Trophoblast cell (in vitro differentiated cells and primary cell): ENCODE measurements around the gene CEP89.
A peak's percentile ranks its signal among the peaks of the same experiment; 100 is the strongest.

Experiments
- DNase-seq, 2 donors: peaks; one replicate each; pipeline ENCODE4 v3.0.0-alpha.2; 2016
- H2AFZ ChIP-seq: 2 replicates; pipeline ENCODE4 v1.6.1; 2013; ENCODE audit warnings: low read length, moderate library complexity, mild to moderate bottlenecking; ENCODE audit not compliant: insufficient read depth, poor library complexity
- H2AK5ac ChIP-seq: 2 replicates; pipeline ENCODE4 v1.6.1; 2013; ENCODE audit warnings: mild to moderate bottlenecking, low read length
- H2BK120ac ChIP-seq: 2 replicates; pipeline ENCODE4 v1.6.1; 2013; ENCODE audit warnings: low read length, mild to moderate bottlenecking, moderate library complexity; ENCODE audit not compliant: insufficient read depth, poor library complexity
- H2BK12ac ChIP-seq: 2 replicates; pipeline ENCODE4 v1.6.1; 2013; ENCODE audit warnings: mild to moderate bottlenecking, low read length, moderate library complexity
- H2BK5ac ChIP-seq: 2 replicates; pipeline ENCODE4 v1.6.1; 2013; ENCODE audit warnings: low read length, low read depth, moderate library complexity, mild to moderate bottlenecking; ENCODE audit not compliant: poor library complexity
- H3K14ac ChIP-seq: 2 replicates; pipeline ENCODE4 v1.6.1; 2013; ENCODE audit warnings: mild to moderate bottlenecking, low read length
- H3K18ac ChIP-seq: 2 replicates; pipeline ENCODE4 v1.6.1; 2013; ENCODE audit warnings: mild to moderate bottlenecking, low read length
- H3K23ac ChIP-seq: 2 replicates; pipeline ENCODE4 v1.6.1; 2013; ENCODE audit warnings: low read length
- H3K27ac ChIP-seq: 2 replicates; pipeline ENCODE4 v1.5.1; 2013; ENCODE audit warnings: low read depth, mild to moderate bottlenecking, inconsistent platforms, low read length, moderate library complexity
- H3K27me3 ChIP-seq: 2 replicates; pipeline ENCODE4 v1.6.1; 2013; ENCODE audit warnings: inconsistent platforms, mild to moderate bottlenecking, low read length, moderate library complexity; ENCODE audit not compliant: insufficient read depth
- H3K36me3 ChIP-seq, 2 experiments: 1 replicate in 1 of 2; 2 replicates in 1 of 2; pipeline ENCODE4 v1.6.1; 2013; ENCODE audit warnings: low read length in 2 of 2, mild to moderate bottlenecking in 2 of 2, moderate library complexity in 1 of 2; ENCODE audit not compliant: insufficient read depth in 2 of 2, control insufficient read depth in 1 of 2
- H3K4ac ChIP-seq: 2 replicates; pipeline ENCODE4 v1.6.1; 2013; ENCODE audit warnings: low read depth, mild to moderate bottlenecking, low read length, moderate library complexity
- H3K4me1 ChIP-seq, 2 experiments: 1 replicate in 1 of 2; 2 replicates in 1 of 2; pipeline ENCODE4 v1.6.1; 2013; ENCODE audit warnings: low read length in 2 of 2, mild to moderate bottlenecking in 2 of 2, moderate library complexity in 1 of 2; ENCODE audit not compliant: insufficient read depth in 2 of 2, control insufficient read depth in 1 of 2
- H3K4me2 ChIP-seq: 2 replicates; pipeline ENCODE4 v1.6.1; 2013; ENCODE audit warnings: inconsistent platforms, mild to moderate bottlenecking, low read length, moderate library complexity
- H3K4me3 ChIP-seq: 2 replicates; pipeline ENCODE4 v1.5.1; 2013; ENCODE audit warnings: mild to moderate bottlenecking, low read depth, low read length, inconsistent platforms
- H3K79me1 ChIP-seq: one replicate; pipeline ENCODE4 v1.6.1; 2013; ENCODE audit warnings: low read length
- H3K79me2 ChIP-seq: 2 replicates; pipeline ENCODE4 v1.6.1; 2013; ENCODE audit warnings: low read length, mild to moderate bottlenecking; ENCODE audit not compliant: control insufficient read depth, insufficient read depth, poor library complexity
- H3K9ac ChIP-seq: 2 replicates; pipeline ENCODE4 v1.6.1; 2013; ENCODE audit warnings: mild to moderate bottlenecking, low read length
- H3K9me3 ChIP-seq: 2 replicates; pipeline ENCODE4 v1.6.1; 2013; ENCODE audit warnings: low read depth, mild to moderate bottlenecking, control low read depth, inconsistent platforms, low read length; ENCODE audit not compliant: insufficient read depth
- H4K12ac ChIP-seq: 2 replicates; pipeline ENCODE4 v1.6.1; 2013; ENCODE audit warnings: low read depth, mild to moderate bottlenecking, low read length, moderate library complexity
- H4K8ac ChIP-seq: 2 replicates; pipeline ENCODE4 v1.6.1; 2013; ENCODE audit warnings: low read depth, mild to moderate bottlenecking, low read length, moderate library complexity
- H4K91ac ChIP-seq: one replicate; pipeline ENCODE4 v1.6.1; 2013; ENCODE audit warnings: low read depth, mild to moderate bottlenecking, low read length, moderate library complexity
- WGBS: extraction: QIAGEN DNeasy Blood & Tissue Kit; methylation state at CpG from one replicate; pipeline ENCODE4 v1.1.7; 2013; ENCODE audit warnings: missing lambda C conversion rate; ENCODE audit not compliant: insufficient read length, insufficient coverage; ENCODE audit errors: extremely low coverage; 5-methylcytosine and 5-hydroxymethylcytosine counted together

The CEP89 gene

DNA sequence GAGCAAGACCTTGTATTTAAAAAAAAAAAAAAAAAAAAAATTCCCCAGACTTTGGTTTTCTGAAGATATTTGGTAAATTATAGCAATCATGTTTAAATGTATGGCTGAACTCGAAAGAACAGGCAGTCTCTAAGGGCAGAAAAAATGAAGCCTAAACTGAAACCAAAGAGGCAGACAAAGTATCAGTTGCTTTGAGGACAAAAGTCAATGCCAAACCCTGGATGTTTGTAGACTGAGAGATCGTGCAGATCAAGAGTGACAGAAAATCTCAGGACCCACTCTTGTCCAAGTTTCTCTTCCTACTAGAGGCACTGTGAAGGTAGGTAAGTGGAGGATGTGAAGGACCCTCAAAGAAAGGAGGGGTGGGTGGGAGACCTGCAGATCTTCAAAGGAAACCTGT lies 91.1 kb downstream of the CEP89 start:
- no CpG with 5 or more reads among the region's 2 CpGs for WGBS
- Histone ChIP-seq H3K4me2 (no peak overlapping the region), H3K36me3 (peaks cover 5 to 7% of the 10 kb centered on the region in 2 experiments)

DNA sequence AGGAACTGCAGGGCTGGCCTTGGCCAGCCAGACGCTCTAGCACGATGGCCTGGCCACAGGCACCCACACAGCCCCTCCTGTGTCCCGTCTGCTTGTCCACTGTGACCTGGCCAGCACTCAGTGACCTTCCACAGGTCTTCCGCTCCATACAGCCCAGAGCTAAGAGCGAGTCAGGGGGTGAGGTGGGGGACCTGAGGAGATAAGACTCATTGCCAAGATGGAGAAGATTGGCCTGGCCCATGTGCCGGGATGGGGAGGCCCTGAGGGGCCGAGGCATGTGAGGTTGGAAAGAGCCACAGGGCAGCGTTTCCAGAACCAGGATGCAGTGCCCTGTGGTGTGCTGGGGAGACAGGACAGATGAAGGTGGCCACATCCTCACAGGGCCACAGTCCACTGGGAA lies 92.0 kb downstream of the CEP89 start:
- no peak overlapping the region for H2BK12ac ChIP-seq
- H4K12ac ChIP-seq = no peak overlapping the region
- H2AFZ ChIP-seq = no peak overlapping the region
- peaks cover 3% of the 10 kb centered on the region for H3K9me3 ChIP-seq
- no peaks in the 10 kb centered on the region for H3K27me3 ChIP-seq
- H2AK5ac ChIP-seq = no peak overlapping the region
- no peak overlapping the region for H3K4me2 ChIP-seq
- WGBS = no CpG with 5 or more reads among the region's 8 CpGs
- H3K4ac ChIP-seq = no peak overlapping the region
- H3K14ac ChIP-seq = no peak overlapping the region
- H3K79me1 ChIP-seq = peaks cover 1% of the 10 kb centered on the region
- no peak for DNase-seq
- peaks cover 5 to 7% of the 10 kb centered on the region in 2 experiments for H3K36me3 ChIP-seq
- peaks cover 2% of the 10 kb centered on the region for H3K79me2 ChIP-seq
- no peak overlapping the region for H2BK120ac ChIP-seq
- H3K18ac ChIP-seq = no peak overlapping the region
- no peak overlapping the region for H3K4me3 ChIP-seq
- no peak overlapping the region for H3K27ac ChIP-seq
- no peak overlapping the region for H2BK5ac ChIP-seq
- no peak overlapping the region for H3K9ac ChIP-seq
- H4K8ac ChIP-seq = no peak overlapping the region
- H4K91ac ChIP-seq = no peak overlapping the region
- peaks cover 3 to 6% of the 10 kb centered on the region in 2 experiments for H3K4me1 ChIP-seq
- H3K23ac ChIP-seq = no peak overlapping the region

More for the DNA sequence above, 91.1 kb downstream of the CEP89 start:
- H3K9me3 ChIP-seq = peaks cover 3% of the 10 kb centered on the region
- H2BK12ac ChIP-seq = no peak overlapping the region
- no peak overlapping the region for H3K9ac ChIP-seq
- no peak overlapping the region for H4K12ac ChIP-seq
- H3K23ac ChIP-seq = no peak overlapping the region
- H2AFZ ChIP-seq = no peak overlapping the region
- no peak overlapping the region for H4K91ac ChIP-seq
- H2BK5ac ChIP-seq = no peak overlapping the region
- H3K4me1 ChIP-seq = peaks cover 3 to 6% of the 10 kb centered on the region in 2 experiments
- no peak overlapping the region for H3K4me3 ChIP-seq
- no peak overlapping the region for H4K8ac ChIP-seq
- DNase-seq = no peak
- H3K79me2 ChIP-seq = peaks cover 2% of the 10 kb centered on the region
- no peak overlapping the region for H3K14ac ChIP-seq
- H3K18ac ChIP-seq = no peak overlapping the region
- H3K79me1 ChIP-seq = peaks cover 1% of the 10 kb centered on the region
- H2BK120ac ChIP-seq = no peak overlapping the region
- H3K27me3 ChIP-seq = no peaks in the 10 kb centered on the region
- H3K4ac ChIP-seq = no peak overlapping the region
- H3K27ac ChIP-seq = no peak overlapping the region
- no peak overlapping the region for H2AK5ac ChIP-seq

- H3K27ac ChIP-seq = no peak overlapping the region
- H3K18ac ChIP-seq = no peak overlapping the region
- H3K79me1 ChIP-seq = peaks cover 1% of the 10 kb centered on the region
- H2BK120ac ChIP-seq = no peak overlapping the region
- H4K8ac ChIP-seq = no peak overlapping the region
- no peak overlapping the region for H3K14ac ChIP-seq
- H3K36me3 ChIP-seq = peaks cover 5 to 7% of the 10 kb centered on the region in 2 experiments
- H3K23ac ChIP-seq = no peak overlapping the region
- H3K4ac ChIP-seq = no peak overlapping the region
- no peak overlapping the region for H4K91ac ChIP-seq
- no peak overlapping the region for H2BK12ac ChIP-seq
- no peaks in the 10 kb centered on the region for H3K27me3 ChIP-seq
- H3K4me3 ChIP-seq = no peak overlapping the region
- peaks cover 2% of the 10 kb centered on the region for H3K79me2 ChIP-seq
- H3K4me1 ChIP-seq = peaks cover 3 to 6% of the 10 kb centered on the region in 2 experiments
- WGBS = no CpG with 5 or more reads among the region's 12 CpGs
- no peak overlapping the region for H2AK5ac ChIP-seq
- H4K12ac ChIP-seq = no peak overlapping the region
- H3K9ac ChIP-seq = no peak overlapping the region
- no peak overlapping the region for H3K4me2 ChIP-seq
- H2AFZ ChIP-seq = no peak overlapping the region
- no peak for DNase-seq
- no peak overlapping the region for H2BK5ac ChIP-seq
- H3K9me3 ChIP-seq = peaks cover 3% of the 10 kb centered on the region
Observed at GRCh38 chr19:32878988-32879387, 92.8 kb downstream of the CEP89 start.

- H3K36me3 ChIP-seq = peaks cover 5 to 7% of the 10 kb centered on the region in 2 experiments
- H3K27me3 ChIP-seq = no peaks in the 10 kb centered on the region
- H3K18ac ChIP-seq = no peak overlapping the region
- no peak overlapping the region for H3K27ac ChIP-seq
- no peak overlapping the region for H2AK5ac ChIP-seq
- peaks cover 3 to 6% of the 10 kb centered on the region in 2 experiments for H3K4me1 ChIP-seq
- DNase-seq = peak in 1 of 2 donors; percentile 41
- WGBS = no CpG with 5 or more reads among the region's 14 CpGs
- H4K12ac ChIP-seq = no peak overlapping the region
- peaks cover 2% of the 10 kb centered on the region for H3K79me2 ChIP-seq
- no peak overlapping the region for H3K14ac ChIP-seq
- no peak overlapping the region for H2AFZ ChIP-seq
- H3K23ac ChIP-seq = no peak overlapping the region
- H3K9ac ChIP-seq = no peak overlapping the region
- H2BK5ac ChIP-seq = no peak overlapping the region
- H3K9me3 ChIP-seq = peaks cover 3% of the 10 kb centered on the region
- no peak overlapping the region for H2BK12ac ChIP-seq
- H3K4ac ChIP-seq = no peak overlapping the region
- H2BK120ac ChIP-seq = no peak overlapping the region
- no peak overlapping the region for H4K8ac ChIP-seq
- no peak overlapping the region for H3K4me3 ChIP-seq
- no peak overlapping the region for H3K4me2 ChIP-seq
- H4K91ac ChIP-seq = no peak overlapping the region
- H3K79me1 ChIP-seq = peaks cover 1% of the 10 kb centered on the region
Observed at GRCh38 chr19:32877977-32878745, 93.6 kb downstream of the CEP89 start.
